Measurements from ENCODE around the gene DAGLA.

DNA sequence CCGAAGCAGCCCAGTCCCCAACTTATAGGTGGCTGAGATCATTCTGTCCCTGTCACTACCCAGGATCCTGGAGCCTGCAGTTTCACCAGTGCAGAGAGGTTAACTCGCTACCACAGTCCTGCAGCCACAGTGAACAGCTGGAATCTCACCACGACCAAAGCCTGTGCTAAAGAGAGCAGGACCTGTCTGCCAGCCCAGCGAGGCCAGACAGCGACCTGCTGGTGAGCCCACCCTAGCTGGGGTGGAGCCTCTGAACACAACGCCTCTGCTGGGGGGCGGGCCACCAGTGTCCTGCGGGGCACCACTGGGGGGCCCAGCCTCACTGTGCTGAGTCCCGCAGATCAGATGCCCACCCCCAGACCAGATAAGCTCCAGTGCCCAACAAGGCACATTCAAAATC is 33.3 kb downstream of the DAGLA start:
- no peak for TF ChIP-seq POLR2A (IDR thresholded peaks at IDR 0.05; ENCODE audit: low read depth)
- TF ChIP-seq CTCF (IDR thresholded peaks at IDR 0.05), result no peak
